Ascending aorta (tissue), 2 donors: ENCODE measurements around the gene UBE2M. TPM values are rescaled to one million over a fixed set of nuclear protein-coding genes. Genes with fewer than 3 reads are reported as not detected.

Experiments
- DNase-seq, 2 donors: peaks; one replicate each; pipeline ENCODE4 v3.0.0-alpha.2; 2019; ENCODE audit warnings: low spot score in 2 of 2
- H3K27ac ChIP-seq, 2 donors: fragments of 200-600 bp; sonication (generic); one replicate each; pipeline ENCODE4 v1.5.1; 2016 to 2017; ENCODE audit warnings: mild to moderate bottlenecking in 1 of 2
- H3K27me3 ChIP-seq: fragments of 200-600 bp; sonication (generic); one replicate; pipeline ENCODE4 v1.5.1; 2017
- H3K36me3 ChIP-seq, 2 donors: fragments of 200-600 bp; sonication (generic); one replicate each; pipeline ENCODE4 v1.5.1; 2016
- H3K4me1 ChIP-seq, 2 donors: fragments of 200-600 bp; sonication (generic); one replicate each; pipeline ENCODE4 v1.5.1; 2016 to 2017; ENCODE audit warnings: mild to moderate bottlenecking in 1 of 2
- H3K4me3 ChIP-seq, 2 donors: fragments of 200-600 bp; sonication (generic); one replicate each; pipeline ENCODE4 v1.5.1; 2016 to 2017; ENCODE audit warnings: mild to moderate bottlenecking in 1 of 2
- H3K9me3 ChIP-seq, 2 donors: fragments of 200-600 bp; sonication (generic); one replicate each; pipeline ENCODE4 v1.5.1; 2016
- intact Hi-C: fragments of 100-400 bp; cut with DNase I; formaldehyde crosslinking; loops from one replicate; pipeline ENCODE4 v1.15.1; 2023
- total RNA-seq: library from RNA; depleted of rRNA; stranded (reverse); fragments of >200 nt; gene quantifications from one replicate; pipeline ENCODE4 v1.1.0, GENCODE V29; 2016
- TF ChIP-seq, protein P1 (sequence below), 3 experiments: fragments of 200-600 bp in 2 of 3; fragments of 450-650 bp in 1 of 3; sonication (generic) in 2 of 3; IDR thresholded peaks; one replicate each; pipeline ENCODE4 v1.5.1; 2016 to 2019; ENCODE audit warnings: antibody characterized with exemption in 3 of 3, mild to moderate bottlenecking in 1 of 3, moderate library complexity in 1 of 3

The UBE2M gene
- total RNA-seq, 1 donor from 2014 or later: 14.8 TPM

- no peaks in the 10 kb centered on the region for H3K9me3 ChIP-seq
- H3K4me3 ChIP-seq: no peak overlapping the region
- peak in 1 of 2 donors; percentile 60 for DNase-seq
- TF ChIP-seq, protein P1, sequence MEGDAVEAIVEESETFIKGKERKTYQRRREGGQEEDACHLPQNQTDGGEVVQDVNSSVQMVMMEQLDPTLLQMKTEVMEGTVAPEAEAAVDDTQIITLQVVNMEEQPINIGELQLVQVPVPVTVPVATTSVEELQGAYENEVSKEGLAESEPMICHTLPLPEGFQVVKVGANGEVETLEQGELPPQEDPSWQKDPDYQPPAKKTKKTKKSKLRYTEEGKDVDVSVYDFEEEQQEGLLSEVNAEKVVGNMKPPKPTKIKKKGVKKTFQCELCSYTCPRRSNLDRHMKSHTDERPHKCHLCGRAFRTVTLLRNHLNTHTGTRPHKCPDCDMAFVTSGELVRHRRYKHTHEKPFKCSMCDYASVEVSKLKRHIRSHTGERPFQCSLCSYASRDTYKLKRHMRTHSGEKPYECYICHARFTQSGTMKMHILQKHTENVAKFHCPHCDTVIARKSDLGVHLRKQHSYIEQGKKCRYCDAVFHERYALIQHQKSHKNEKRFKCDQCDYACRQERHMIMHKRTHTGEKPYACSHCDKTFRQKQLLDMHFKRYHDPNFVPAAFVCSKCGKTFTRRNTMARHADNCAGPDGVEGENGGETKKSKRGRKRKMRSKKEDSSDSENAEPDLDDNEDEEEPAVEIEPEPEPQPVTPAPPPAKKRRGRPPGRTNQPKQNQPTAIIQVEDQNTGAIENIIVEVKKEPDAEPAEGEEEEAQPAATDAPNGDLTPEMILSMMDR (IDR thresholded peaks at IDR 0.05): no peak
- no peaks in the 10 kb centered on the region for H3K27me3 ChIP-seq
- peaks cover 56 to 72% of the 10 kb centered on the region in 2 donors for H3K36me3 ChIP-seq
- intact Hi-C loops: no loop called here
- H3K4me1 ChIP-seq: peaks cover 20 to 32% of the 10 kb centered on the region in 2 donors
- no peak overlapping the region for H3K27ac ChIP-seq
These were observed 7.9 kb downstream of the UBE2M start for GRCh38 chr19:58550362-58551122.

- intact Hi-C loops: no loop called here
- DNase-seq: peak in 1 of 2 donors; percentile 63
- TF ChIP-seq, protein P1 (IDR thresholded peaks at IDR 0.05): no peak
- Histone ChIP-seq H3K4me3 (no peak overlapping the region), H3K27ac (no peak overlapping the region), H3K4me1 (peaks cover 22 to 32% of the 10 kb centered on the region in 2 donors), H3K36me3 (peaks cover 55 to 73% of the 10 kb centered on the region in 2 donors), H3K9me3 (no peaks in the 10 kb centered on the region), H3K27me3 (no peaks in the 10 kb centered on the region)
These were observed 8.6 kb downstream of the UBE2M start for GRCh38 chr19:58549664-58550361.

DNA sequence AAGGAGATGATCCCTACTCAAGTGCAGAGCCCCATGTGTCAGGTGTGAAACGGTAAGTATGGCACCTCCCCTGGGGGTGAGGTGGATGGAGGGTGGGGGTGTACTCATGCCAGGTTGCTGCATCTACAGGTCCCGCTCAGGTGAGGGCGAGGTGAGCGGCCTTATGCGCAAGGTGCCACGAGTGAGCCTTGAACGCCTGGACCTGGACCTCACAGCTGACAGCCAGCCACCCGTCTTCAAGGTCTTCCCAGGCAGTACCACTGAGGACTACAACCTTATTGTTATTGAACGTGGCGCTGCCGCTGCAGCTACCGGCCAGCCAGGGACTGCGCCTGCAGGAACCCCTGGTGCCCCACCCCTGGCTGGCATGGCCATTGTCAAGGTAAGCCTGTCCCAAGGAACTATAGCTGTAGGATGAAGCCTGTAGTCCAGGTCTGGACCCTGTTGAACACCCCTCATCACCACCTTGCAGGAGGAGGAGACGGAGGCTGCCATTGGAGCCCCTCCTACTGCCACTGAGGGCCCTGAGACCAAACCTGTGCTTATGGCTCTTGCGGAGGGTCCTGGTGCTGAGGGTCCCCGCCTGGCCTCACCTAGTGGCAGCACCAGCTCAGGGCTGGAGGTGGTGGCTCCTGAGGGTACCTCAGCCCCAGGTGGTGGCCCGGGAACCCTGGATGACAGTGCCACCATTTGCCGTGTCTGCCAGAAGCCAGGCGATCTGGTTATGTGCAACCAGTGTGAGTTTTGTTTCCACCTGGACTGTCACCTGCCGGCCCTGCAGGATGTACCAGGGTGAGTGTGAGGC lies 9.3 kb downstream of the UBE2M start:
- intact Hi-C loops: no loop called here
- TF ChIP-seq, protein P1 (IDR thresholded peaks at IDR 0.05): no peak
- DNase-seq: peak in 1 of 2 donors; percentile 59
- peaks cover 55 to 73% of the 10 kb centered on the region in 2 donors for H3K36me3 ChIP-seq
- H3K4me3 ChIP-seq: no peak overlapping the region
- H3K27me3 ChIP-seq: no peaks in the 10 kb centered on the region
- H3K4me1 ChIP-seq: peaks cover 20 to 28% of the 10 kb centered on the region in 2 donors
- H3K9me3 ChIP-seq: no peaks in the 10 kb centered on the region
- no peak overlapping the region for H3K27ac ChIP-seq

DNA sequence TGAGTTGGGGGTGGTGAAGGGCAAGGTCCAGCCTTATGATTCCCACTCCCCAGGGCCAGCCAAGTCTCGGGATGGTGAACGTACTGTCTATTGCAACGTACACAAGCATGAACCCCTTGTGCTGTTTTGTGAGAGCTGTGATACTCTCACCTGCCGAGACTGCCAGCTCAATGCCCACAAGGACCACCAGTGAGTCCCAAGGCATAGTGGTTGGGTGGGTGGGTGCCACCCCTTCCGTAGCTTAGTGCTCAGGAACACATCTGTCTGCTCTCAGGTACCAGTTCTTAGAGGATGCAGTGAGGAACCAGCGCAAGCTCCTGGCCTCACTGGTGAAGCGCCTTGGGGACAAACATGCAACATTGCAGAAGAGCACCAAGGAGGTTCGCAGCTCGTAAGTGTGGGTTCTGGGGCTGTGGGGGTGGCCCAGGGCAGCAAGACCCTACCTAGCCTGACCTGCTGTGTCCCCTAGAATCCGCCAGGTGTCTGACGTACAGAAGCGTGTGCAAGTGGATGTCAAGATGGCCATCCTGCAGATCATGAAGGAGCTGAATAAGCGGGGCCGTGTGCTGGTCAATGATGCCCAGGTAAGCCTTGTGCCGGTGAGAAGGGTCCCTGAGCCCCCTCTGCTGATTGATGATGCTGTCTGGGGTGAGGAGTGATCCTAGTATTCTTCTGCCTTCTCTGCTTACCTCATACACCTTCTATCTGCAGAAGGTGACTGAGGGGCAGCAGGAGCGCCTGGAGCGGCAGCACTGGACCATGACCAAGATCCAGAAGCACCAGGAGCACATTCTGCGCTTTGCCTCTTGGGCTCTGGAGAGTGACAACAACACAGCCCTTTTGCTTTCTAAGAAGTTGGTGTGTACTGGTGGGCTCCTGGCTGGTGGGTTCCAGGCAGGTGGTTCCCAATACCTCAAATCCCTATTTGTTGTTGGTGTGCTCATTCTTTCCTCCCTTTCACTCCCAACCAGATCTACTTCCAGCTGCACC lies 10.8 kb downstream of the UBE2M start:
- H3K36me3 ChIP-seq: peaks cover 54 to 60% of the 10 kb centered on the region in 2 donors

More for the DNA sequence above, 10.8 kb downstream of the UBE2M start:
- intact Hi-C loops: no loop called here
- no peak overlapping the region for H3K4me3 ChIP-seq
- peak in 1 of 2 donors; percentile 59 for DNase-seq
- H3K27me3 ChIP-seq: no peaks in the 10 kb centered on the region
- no peaks in the 10 kb centered on the region for H3K9me3 ChIP-seq
- H3K27ac ChIP-seq: no peak overlapping the region
- TF ChIP-seq, protein P1 (IDR thresholded peaks at IDR 0.05): no peak
- peaks cover 15 to 25% of the 10 kb centered on the region in 2 donors for H3K4me1 ChIP-seq
